Hepatocyte (in vitro differentiated cells): ENCODE measurements around the gene UBXN6. TPM values are rescaled to one million over a fixed set of nuclear protein-coding genes. Genes with fewer than 3 reads are reported as not detected.
A peak's percentile ranks its signal among the peaks of the same experiment; 100 is the strongest.

Experiments
- DNase-seq: peaks from one replicate; pipeline ENCODE4 v3.0.0-alpha.2; 2016; ENCODE audit warnings: low spot score
- H2AFZ ChIP-seq: fragments of 200-600 bp; sonication (generic); 2 replicates; pipeline ENCODE4 v1.6.0; 2016; ENCODE audit warnings: antibody characterized with exemption, mild to moderate bottlenecking
- H3K27ac ChIP-seq: fragments of 200-600 bp; sonication (generic); 2 replicates; pipeline ENCODE4 v1.5.1; 2016; ENCODE audit warnings: mild to moderate bottlenecking
- H3K27me3 ChIP-seq: fragments of 200-600 bp; sonication (generic); 2 replicates; pipeline ENCODE4 v1.6.1; 2016
- H3K36me3 ChIP-seq: fragments of 200-600 bp; sonication (generic); replicated peaks from 2 replicates; pipeline ENCODE4 v1.5.1; 2016; ENCODE audit warnings: low read depth; ENCODE audit not compliant: insufficient read depth
- H3K4me1 ChIP-seq: fragments of 200-600 bp; sonication (generic); 2 replicates; pipeline ENCODE4 v1.5.1; 2016; ENCODE audit warnings: mild to moderate bottlenecking, moderate library complexity; ENCODE audit not compliant: insufficient read depth
- H3K4me2 ChIP-seq: fragments of 200-600 bp; sonication (generic); 2 replicates; pipeline ENCODE4 v1.6.0; 2016
- H3K4me3 ChIP-seq: fragments of 200-600 bp; sonication (generic); 2 replicates; pipeline ENCODE4 v1.5.1; 2016; ENCODE audit warnings: mild to moderate bottlenecking
- H3K79me2 ChIP-seq: fragments of 200-600 bp; sonication (generic); 2 replicates; pipeline ENCODE4 v1.6.0; 2017; ENCODE audit warnings: mild to moderate bottlenecking
- H3K9me2 ChIP-seq: fragments of 200-600 bp; sonication (generic); replicated peaks from 2 replicates; pipeline ENCODE4 v1.6.0; 2017; ENCODE audit warnings: mild to moderate bottlenecking; ENCODE audit not compliant: insufficient read depth
- H3K9me3 ChIP-seq: fragments of 200-600 bp; sonication (generic); 2 replicates; pipeline ENCODE4 v1.5.1; 2016; ENCODE audit warnings: low read depth, mild to moderate bottlenecking
- H4K20me1 ChIP-seq: fragments of 200-600 bp; sonication (generic); 2 replicates; pipeline ENCODE4 v1.6.0; 2016; ENCODE audit warnings: mild to moderate bottlenecking; ENCODE audit not compliant: insufficient read depth, poor library complexity, severe bottlenecking
- CTCF ChIP-seq: fragments of 200-600 bp; sonication (generic); IDR thresholded peaks from 2 replicates; pipeline ENCODE4 v1.5.1; 2016; ENCODE audit warnings: antibody characterized with exemption, mild to moderate bottlenecking; ENCODE audit not compliant: poor library complexity
- EZH2 ChIP-seq: fragments of 200-600 bp; sonication (generic); IDR thresholded peaks from 2 replicates; pipeline ENCODE4 v1.6.1; 2016; ENCODE audit warnings: antibody characterized with exemption, mild to moderate bottlenecking, borderline replicate concordance
- EZH2phosphoT487 ChIP-seq: fragments of 200-600 bp; sonication (generic); IDR thresholded peaks from one replicate; pipeline ENCODE4 v1.6.1; 2018; ENCODE audit warnings: antibody characterized with exemption, mild to moderate bottlenecking, low read depth, moderate library complexity; ENCODE audit not compliant: unreplicated experiment, severe bottlenecking
- WGBS: methylation state at CpG from one replicate; pipeline ENCODE4 v1.1.6; 2016; ENCODE audit warnings: low lambda C conversion rate; ENCODE audit errors: missing lambda C conversion rate; 5-methylcytosine and 5-hydroxymethylcytosine counted together
- polyA plus RNA-seq: library from polyadenylated mRNA; unstranded; fragments of >200 nt; fragmentation: Nextera tagmentation; extraction: Ambion mirVana; gene quantifications from 2 replicates; pipeline ENCODE4 v1.2.1, GENCODE V29; 2016
- total RNA-seq: library from RNA; depleted of rRNA; stranded (reverse); fragments of >200 nt; gene quantifications from 2 replicates; pipeline ENCODE4 v1.2.3, GENCODE V29; 2014

Gene UBXN6
- total and polyA plus RNA-seq, 2 experiments from 2014 or later, result 36.8 to 88.6 TPM

DNA sequence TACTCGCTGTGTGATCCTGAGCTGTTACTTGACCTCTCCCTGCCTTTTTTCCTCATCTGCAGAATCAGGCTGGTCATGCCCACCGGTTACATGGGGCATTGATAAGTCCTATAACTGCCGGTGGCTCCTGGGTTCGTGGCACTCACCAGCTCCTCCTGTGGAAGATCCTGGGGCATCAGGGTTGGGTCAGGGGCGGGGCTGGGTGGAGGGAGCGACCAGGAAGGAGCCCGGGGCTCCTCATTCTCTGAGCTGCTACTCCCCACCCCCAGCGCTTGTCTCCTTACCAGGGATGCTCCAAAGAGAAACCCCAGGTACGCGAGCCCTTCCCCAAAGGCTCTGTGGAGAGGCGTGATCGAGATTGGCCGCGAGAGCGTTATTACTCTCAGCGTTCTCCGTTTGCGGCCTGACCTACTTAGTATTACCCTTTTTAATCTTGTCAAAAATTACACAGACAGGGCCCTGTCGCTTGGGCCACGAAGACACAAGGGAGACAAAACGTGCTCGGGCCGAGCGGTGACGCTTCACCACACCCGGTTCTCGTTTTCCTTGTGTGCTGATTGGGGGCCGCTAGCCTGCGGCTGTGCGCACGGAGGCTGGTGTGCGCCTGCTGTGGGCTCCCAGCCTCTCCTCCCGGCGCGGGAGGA, 25.2 kb upstream of the UBXN6 start:
- TF ChIP-seq CTCF (no peak), EZH2phosphoT487 (no peak), EZH2 (no peak)
- Histone ChIP-seq H3K4me2 (no peak overlapping the region), H4K20me1 (no peaks in the 10 kb centered on the region), H2AFZ (no peak overlapping the region), H3K9me3 (no peaks in the 10 kb centered on the region), H3K79me2 (no peaks in the 10 kb centered on the region), H3K27ac (no peak overlapping the region), H3K36me3 (no peaks in the 10 kb centered on the region), H3K27me3 (no peaks in the 10 kb centered on the region), H3K4me1 (no peaks in the 10 kb centered on the region), H3K9me2 (no peaks in the 10 kb centered on the region), H3K4me3 (no peak overlapping the region)
- DNase-seq, result no peak
- WGBS, result 96% methylated on average over 32 of the region's 35 CpGs

- DNase-seq, result no peak
- Histone ChIP-seq H3K27me3 (no peaks in the 10 kb centered on the region), H3K4me2 (no peak overlapping the region), H3K9me2 (no peaks in the 10 kb centered on the region), H3K79me2 (peaks cover 31% of the 10 kb centered on the region), H3K4me3 (no peak overlapping the region), H3K36me3 (no peaks in the 10 kb centered on the region), H3K27ac (no peak overlapping the region), H3K4me1 (peaks cover 8% of the 10 kb centered on the region), H4K20me1 (peaks cover 19% of the 10 kb centered on the region), H2AFZ (no peak overlapping the region), H3K9me3 (no peaks in the 10 kb centered on the region)
- TF ChIP-seq EZH2 (no peak), EZH2phosphoT487 (no peak), CTCF (no peak)
- WGBS, result 92% methylated on average over 15 of the region's 16 CpGs
These were observed 19.6 kb upstream of the UBXN6 start for GRCh38 chr19:4477034-4477801.

DNA sequence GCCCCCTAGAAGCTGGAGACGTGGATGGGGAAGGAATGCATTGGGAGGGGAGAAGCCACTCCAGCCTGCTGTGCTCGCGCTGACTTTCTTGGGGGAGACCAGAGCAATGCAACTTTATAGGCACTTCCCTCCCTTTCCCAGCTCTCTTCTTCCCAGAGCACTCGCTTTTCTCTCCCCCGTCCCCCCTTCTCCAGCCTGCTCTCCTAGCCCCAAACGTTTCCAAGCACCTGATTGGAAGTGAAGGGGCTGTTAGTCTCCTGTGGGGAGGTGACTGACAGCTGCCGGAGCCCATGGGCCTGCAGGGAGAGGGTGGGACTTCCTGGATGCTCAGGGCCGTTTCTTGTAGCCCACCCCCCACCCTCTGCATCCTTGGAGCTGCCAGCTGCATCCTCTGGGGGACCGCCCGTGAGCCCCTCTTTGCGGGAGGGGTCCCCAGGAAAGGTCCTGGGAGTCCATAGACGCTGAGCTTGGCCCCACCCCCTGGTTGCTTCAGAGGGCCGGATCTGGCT, 17.0 kb upstream of the UBXN6 start:
- Histone ChIP-seq H3K36me3 (no peaks in the 10 kb centered on the region), H4K20me1 (peaks cover 19% of the 10 kb centered on the region), H3K9me3 (no peaks in the 10 kb centered on the region), H2AFZ (peak overlapping the region; percentile 43), H3K9me2 (no peaks in the 10 kb centered on the region), H3K4me2 (peak overlapping the region; percentile 93), H3K27ac (peak overlapping the region; percentile 26), H3K79me2 (peaks cover 31% of the 10 kb centered on the region), H3K27me3 (no peaks in the 10 kb centered on the region), H3K4me3 (peak overlapping the region; percentile 28), H3K4me1 (peaks cover 8% of the 10 kb centered on the region)
- TF ChIP-seq CTCF (no peak), EZH2 (no peak), EZH2phosphoT487 (no peak)
- 14% methylated on average over 13 of the region's 13 CpGs for WGBS
- DNase-seq, result peak; percentile 81
